Measurements from ENCODE around the gene CCR3.

CCR3 gene

GRCh38 chr3:46299608-46300460, 57.6 kb downstream of the CCR3 start:
- H3K4me3 ChIP-seq (ENCODE audit: low read depth, low read length), result no peak overlapping the region
- TF ChIP-seq, protein P1, sequence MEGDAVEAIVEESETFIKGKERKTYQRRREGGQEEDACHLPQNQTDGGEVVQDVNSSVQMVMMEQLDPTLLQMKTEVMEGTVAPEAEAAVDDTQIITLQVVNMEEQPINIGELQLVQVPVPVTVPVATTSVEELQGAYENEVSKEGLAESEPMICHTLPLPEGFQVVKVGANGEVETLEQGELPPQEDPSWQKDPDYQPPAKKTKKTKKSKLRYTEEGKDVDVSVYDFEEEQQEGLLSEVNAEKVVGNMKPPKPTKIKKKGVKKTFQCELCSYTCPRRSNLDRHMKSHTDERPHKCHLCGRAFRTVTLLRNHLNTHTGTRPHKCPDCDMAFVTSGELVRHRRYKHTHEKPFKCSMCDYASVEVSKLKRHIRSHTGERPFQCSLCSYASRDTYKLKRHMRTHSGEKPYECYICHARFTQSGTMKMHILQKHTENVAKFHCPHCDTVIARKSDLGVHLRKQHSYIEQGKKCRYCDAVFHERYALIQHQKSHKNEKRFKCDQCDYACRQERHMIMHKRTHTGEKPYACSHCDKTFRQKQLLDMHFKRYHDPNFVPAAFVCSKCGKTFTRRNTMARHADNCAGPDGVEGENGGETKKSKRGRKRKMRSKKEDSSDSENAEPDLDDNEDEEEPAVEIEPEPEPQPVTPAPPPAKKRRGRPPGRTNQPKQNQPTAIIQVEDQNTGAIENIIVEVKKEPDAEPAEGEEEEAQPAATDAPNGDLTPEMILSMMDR (IDR thresholded peaks at IDR 0.05; ENCODE audit: low read depth, low read length), result no peak

- TF ChIP-seq, protein P1 (IDR thresholded peaks at IDR 0.05; ENCODE audit: low read depth, low read length), result no peak
- H3K4me3 ChIP-seq (ENCODE audit: low read depth, low read length), result no peak overlapping the region
These were observed 58.2 kb downstream of the CCR3 start for GRCh38 chr3:46300461-46300789.

DNA sequence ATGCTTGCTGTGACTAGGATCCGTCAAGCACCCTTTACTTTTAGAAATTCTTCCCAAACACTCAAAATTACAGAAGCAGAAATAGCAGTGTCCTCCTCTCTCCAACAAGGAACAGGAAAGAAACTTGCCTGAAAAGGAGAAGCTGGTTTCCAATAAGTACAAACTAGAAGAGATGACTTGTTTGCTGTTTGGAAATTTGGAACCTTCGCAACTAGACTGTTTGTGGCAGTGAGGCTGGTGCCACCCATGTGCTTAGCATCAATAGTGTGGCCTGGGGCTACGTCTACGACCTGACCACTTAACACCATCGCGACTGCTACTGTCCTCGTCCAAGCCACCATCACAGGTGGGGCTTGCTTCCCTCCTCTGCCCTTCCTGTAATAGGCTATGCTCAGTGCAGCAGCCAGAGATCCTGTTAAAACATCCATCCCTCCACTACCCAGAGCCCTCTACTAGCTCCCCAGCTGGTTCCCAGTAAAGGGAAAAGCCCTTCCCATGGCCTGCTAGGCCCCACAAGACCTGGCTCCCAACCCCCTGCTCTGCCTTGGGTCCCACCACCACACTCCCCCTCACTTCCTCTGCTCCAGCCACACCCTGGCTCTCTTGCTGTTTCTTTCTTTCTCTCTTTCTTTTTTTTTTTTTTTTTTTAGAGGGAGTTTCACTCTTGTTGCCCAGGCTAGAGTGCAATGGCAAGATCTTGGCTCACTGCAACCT, 59.0 kb downstream of the CCR3 start:
- TF ChIP-seq, protein P1 (IDR thresholded peaks at IDR 0.05; ENCODE audit: low read depth, low read length), result no peak
- H3K4me3 ChIP-seq (ENCODE audit: low read depth, low read length), result no peak overlapping the region

- TF ChIP-seq, protein P1 (IDR thresholded peaks at IDR 0.05; ENCODE audit: low read depth, low read length), result no peak
- H3K4me3 ChIP-seq (ENCODE audit: low read depth, low read length), result no peak overlapping the region
These were observed 61.0 kb downstream of the CCR3 start for GRCh38 chr3:46303240-46303639.

GRCh38 chr3:46304739-46305138, 62.5 kb downstream of the CCR3 start:
- TF ChIP-seq, protein P1 (IDR thresholded peaks at IDR 0.05; ENCODE audit: low read depth, low read length), result no peak
- no peak overlapping the region for H3K4me3 ChIP-seq (ENCODE audit: low read depth, low read length)

GRCh38 chr3:46312991-46313390, 70.7 kb downstream of the CCR3 start:
- H3K4me3 ChIP-seq (ENCODE audit: low read depth, low read length), result no peak overlapping the region
- TF ChIP-seq, protein P1 (IDR thresholded peaks at IDR 0.05; ENCODE audit: low read depth, low read length), result no peak

DNA sequence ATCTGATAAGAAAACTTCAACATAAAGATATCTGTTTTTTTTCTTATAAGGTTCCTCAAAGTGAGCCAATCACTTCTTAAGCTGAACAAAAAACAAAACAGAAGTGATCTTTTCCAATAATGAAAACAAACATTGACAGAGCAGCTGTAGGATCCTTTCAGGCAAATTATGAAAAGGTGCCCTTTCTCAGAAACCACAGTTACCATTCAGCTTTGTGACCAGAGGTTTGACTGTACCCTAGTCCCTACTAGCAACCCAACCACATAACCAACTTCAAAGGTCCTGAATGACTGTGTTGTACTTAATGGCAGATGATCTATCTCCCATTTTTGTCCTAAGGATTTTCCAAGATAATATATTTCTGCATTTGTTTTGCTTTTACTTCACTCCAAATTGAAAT, 72.3 kb downstream of the CCR3 start:
- H3K4me3 ChIP-seq (ENCODE audit: low read depth, low read length), result no peak overlapping the region
- TF ChIP-seq, protein P1 (IDR thresholded peaks at IDR 0.05; ENCODE audit: low read depth, low read length), result no peak

Data from WI38 (cell line).